Measurements from ENCODE around the gene TTC21A.

- TF ChIP-seq CTCF (IDR thresholded peaks at IDR 0.05) (no peak), POLR2AphosphoS5 (IDR thresholded peaks at IDR 0.05; ENCODE audit: low read depth, low read length) (no peak), SIN3A (IDR thresholded peaks at IDR 0.05; ENCODE audit: borderline replicate concordance, insufficient read depth, low read depth, low read length) (no peak), TCF7L2 (IDR thresholded peaks at IDR 0.05; ENCODE audit: low read depth, low read length) (no peak)
Measured at GRCh38 chr3:39136533-39137434, 29.3 kb downstream of the TTC21A start.

All from Panc1 (cell line).